Stimulated activated CD4-positive, alpha-beta T cell treated with anti-CD3 and anti-CD28 coated beads, Interleukin-1b, Interleukin-23, amount 100 ng/mL, for 1 hour (primary cell): ENCODE data around the gene FLVCR2.
"Not testable (repeated sequence)": the region's sequence is repeated elsewhere in the genome, so short reads cannot be mapped to it uniquely, and the experiment has no call there.

ENCODE experiments used
- DNase-seq, 2 donors: peaks; one replicate each; pipeline ENCODE4 v3.0.0-alpha.2; 2020; ENCODE audit warnings: low read depth in 2 of 2

FLVCR2 gene

DNA sequence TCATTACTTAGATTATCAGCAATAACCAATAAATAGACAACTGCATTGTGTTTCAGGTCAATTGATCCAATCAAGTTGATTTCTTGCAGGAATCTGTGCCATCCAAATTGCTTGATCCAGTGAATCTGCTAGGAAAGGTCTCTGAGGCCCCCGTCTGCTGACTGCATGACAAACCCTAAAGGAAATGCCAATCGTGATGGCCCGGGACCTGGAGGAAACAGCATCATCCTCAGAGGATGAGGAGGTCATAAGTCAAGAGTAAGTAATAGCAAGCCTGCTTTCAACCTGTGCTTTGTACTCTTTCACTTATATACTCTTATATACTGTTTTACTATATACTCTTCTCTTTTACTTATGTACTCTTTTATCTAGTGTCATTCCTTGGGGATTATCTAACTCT, 84.5 kb downstream of the FLVCR2 start:
- DNase-seq: no peak

DNA sequence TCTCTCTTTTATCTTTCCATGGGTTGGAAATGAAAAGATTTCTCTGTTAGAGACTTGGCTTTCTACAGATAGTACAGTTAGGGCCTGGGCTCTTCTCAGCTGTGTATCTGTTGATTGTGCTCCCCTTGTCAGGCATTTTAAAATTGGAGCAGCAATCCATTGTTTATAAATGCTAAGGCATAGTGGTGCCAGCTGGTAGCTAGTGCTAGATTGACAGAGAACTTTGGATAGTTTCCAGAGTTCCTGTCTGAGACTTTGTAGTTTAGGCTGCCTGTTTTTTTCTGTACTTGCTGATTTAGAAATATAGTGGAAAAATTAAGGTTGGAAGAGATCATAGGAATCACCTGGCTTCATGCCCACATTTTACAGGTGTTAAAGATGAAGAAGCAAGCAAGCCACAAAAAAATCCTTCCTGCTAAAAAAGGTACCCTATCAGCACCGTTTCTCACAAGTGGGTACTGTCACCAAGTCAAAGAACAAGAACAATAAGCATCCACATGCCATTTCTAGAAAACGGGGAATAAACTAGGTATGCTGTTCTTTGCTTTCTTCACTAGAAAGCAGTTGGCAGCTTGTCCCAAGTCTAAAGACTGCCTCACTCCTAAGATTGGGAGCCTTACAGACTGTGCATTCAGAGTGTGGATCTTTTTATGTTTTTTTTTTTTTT, 88.8 kb downstream of the FLVCR2 start:
- DNase-seq: no peak

DNA sequence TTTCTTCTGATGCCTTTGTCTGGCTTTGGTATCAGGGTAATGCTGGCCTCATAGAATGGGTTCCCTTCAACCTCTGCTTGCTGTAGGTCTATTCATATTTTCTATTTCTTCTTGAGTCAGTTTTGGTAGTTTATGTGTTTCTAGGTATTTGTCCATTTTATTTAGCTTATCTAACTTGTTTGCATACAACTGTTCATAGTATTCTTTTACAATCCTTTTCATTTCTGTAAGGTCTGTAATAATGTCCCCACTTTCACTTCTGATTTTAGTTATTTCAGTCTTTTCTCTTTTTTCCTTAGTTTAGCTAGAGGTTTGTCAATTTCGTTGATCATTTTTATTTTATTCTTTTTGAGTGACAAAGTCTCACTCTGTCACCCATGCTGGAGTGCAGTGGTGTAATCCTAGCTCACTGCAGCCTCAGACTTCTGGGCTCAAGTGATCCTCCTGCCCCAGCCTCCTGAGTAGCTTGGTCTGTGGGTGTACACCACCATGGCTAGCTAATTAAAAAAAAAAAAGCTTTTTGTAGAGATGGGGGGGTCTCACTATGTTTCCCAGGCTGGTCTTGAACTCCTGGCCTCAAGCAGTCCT, 94.3 kb downstream of the FLVCR2 start:
- no peak for DNase-seq

DNA sequence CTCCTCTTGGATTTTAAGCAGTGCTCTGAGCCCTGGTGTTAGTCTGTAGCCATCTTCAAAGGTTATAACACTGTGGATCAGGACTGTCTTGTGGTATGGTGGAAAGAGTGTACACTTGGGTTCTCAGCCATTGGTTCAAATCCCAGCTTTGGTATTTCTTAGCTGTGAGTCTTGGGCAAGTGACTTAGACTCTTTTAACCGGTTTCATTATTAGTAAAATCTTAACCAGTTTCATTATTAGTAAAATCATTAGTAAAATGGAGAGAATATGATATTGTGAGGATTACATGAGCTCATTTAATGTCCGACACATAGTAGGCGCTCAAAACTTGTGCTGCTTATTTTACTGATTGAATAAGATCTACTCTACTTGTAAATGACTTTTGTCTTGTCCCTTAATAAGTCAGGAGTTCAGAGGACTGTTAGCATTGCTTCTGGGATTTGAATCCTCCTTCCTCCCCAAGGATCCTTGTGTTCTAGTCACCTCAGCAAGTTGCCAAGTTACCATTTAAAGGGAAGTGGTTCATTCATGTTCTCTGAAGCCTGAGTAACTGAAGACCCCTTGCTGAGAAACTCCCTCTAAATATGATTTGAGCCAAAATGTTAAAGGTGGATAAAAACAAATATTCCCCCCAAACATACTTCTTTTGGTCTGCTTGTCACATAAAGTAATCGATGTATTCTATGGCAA, 95.1 kb downstream of the FLVCR2 start:
- DNase-seq: no peak

DNA sequence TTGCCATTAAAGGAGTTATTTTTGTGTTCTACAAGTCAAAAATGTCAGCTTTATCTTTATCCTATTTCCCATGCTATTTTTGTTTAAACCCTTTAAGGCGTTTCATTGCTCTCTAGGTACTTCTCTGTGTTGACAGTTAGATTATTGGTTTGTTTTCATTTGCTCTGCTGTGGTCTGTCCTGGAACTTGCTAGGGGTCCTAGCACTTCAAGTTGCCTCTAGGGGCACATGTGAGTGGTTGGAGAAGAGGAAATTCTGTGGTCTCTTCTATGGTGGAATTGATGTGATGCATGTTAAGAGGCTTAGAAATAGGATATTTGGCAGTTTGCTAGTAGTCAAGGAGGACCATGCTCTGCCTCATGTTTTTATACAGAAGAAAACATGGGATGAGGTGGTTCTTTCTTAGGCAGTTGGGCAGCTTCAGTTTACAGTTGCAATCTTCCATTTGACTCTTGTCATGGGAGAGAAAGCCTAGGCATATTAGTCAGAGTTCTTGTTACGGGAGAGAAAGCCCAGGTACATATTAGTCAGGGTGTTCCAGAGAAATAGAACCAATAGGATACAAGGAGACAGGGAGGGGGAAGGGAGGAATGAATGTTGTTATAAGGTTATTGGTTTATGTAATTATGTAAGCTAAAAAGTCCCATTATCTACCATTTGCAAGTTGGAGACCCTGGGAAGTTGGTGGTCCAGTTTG, 97.0 kb downstream of the FLVCR2 start:
- DNase-seq: no peak

DNA sequence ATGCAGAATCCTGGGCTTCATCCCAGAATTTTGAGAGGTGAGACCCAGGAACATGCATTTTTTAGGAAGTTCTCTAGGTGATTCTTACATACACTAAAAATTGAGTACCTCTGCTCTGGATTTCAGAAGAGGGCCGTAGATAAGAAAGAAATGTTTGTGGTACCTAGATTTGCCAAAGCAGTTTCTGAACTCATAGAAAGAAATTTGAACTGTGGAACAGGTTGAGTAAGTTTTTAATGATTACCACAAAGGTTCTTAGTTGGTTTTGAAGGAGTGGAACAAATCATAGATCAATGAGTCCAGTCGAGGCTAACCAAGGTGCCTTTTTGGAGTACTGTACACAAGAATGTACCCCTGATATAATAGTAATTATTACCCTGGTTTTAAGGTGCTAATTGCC, 107.5 kb downstream of the FLVCR2 start:
- DNase-seq: no peak

DNA sequence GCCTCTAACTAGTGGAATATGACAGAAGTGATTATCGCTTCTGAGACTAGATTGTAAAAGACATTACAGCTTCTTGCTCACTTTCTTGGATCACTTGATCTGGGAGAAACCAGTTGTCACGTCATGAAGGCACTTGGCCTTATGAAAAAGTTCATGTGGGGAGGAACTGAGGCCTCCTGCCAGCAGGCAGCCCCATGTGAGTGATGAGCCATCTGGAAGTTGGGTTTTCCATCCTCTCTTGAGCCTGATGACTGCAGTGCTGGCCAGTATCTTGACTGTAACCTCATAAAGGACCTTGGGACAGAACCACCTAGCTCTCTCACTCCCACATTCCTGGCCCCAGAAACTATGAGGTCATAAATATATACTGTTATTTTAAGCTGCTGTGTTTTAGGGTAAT, 110.6 kb downstream of the FLVCR2 start:
- DNase-seq: no peak

DNA sequence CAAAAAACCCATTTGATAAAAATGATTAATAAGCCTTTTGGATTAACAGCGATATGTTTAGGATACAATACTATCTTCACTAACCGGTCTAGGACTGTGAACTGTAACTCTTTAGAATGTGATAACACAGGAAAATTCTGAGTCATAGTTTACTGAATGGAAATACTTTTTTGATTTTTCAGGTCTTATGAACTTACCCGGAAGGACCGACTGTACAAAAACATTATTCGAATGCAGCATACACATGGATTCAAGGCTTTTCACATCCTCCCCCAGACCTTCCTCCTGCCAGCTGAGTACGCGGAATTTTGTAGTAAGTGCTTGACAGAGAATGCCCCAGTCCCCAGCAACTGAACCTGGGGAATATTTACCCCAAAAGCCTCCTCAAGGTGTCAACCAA, 111.6 kb downstream of the FLVCR2 start:
- DNase-seq: no peak

DNA sequence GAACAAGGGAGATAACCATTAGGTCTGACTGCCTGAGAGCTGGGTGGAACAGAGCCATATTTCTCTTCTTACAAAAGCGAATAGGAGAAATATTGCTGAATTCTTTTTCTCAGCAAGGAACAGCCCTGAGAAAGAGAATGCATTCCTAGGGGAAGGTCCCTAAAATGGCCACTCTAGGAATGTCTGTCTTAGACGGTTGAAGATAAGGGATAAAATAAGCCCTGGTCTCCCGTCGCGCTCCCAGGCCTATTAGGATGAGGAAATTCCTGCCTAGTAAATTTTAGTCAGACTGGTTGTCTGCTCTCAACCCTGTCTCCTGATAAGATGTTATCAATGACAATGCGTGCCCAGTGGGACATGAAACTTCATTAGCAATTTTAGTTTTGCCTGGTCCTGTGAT, 116.6 kb downstream of the FLVCR2 start:
- not testable (repeated sequence) for DNase-seq

DNA sequence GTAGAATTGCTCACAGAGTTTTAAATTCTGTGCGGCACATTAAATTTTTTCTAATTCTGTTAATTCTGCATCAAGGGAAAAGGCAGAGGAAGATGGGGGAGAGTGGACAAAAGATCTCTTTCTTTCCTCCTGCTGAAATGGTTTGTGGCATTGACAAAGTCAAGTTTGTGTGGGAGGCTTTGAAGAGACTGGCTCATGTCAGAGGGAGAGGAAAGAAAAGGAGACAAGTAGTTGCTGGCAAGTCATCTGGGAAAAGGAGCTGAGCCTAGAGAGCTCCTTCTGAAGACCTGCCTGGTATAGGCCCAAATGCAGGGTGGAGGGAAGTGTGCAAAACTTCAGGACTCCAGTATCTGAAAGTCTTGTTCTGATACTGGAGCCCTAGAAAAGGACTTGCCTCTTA, 119.0 kb downstream of the FLVCR2 start:
- DNase-seq: no peak
